GM18498 (cell line): Measurements from ENCODE around the gene WNT9A.
"Not testable (repeated sequence)": the region's sequence is repeated elsewhere in the genome, so short reads cannot be mapped to it uniquely, and the experiment has no call there.

Experiments
- ATAC-seq: cut with Tn5 transposase; IDR thresholded peaks from one replicate; pipeline ENCODE4 v1.9.1; 2021; ENCODE audit warnings: mild to moderate bottlenecking, moderate library complexity; ENCODE audit not compliant: unreplicated experiment

The WNT9A gene

DNA sequence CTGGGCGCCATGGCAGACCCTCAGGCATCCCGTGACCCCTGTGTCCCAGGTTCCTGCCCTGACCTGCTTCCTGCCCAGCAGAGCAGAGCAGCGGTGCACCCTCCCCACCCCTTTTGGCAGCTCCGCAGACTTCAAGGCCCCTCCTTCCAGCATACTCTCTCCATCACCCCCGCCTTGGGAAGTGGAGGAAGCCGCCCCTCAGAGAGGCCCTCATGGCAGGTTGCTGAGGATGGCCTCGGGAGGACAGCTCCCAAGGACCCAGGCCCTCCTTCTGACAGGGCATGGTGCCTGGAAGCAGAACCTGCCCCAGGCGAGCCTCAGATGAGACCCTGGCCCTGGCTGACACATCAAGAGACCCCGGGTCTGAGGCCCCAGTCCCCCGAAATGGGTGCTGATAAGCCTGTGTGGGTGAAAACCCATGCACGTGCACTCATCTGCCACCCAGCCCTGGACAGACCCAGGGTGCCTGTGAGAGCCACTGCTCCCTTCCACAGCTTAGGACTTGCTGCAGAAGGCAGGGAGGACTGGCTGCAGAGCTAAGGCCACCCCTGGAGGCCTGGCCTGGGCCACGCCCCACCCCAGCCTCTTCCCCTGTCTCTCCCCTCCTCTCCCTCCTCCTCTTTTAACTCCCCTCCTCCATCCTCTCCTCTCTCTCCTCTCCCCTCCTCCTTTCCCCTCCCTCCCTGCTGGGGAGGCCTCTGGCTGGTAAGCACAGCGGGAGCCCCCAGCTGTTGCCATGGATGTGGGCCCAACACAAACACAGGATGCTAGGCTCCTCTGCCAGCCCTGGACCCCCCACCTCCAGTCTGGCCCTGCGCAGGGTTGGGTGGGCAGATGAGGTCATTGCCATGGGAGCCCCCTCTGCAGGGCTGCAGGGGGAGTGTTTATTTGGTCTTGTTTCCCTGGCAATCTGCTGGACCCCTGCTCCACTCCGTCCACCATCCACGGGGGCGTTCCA lies 33.7 kb downstream of the WNT9A start:
- ATAC-seq: no peak

- ATAC-seq: no peak
Observed at GRCh38 chr1:227913396-227913763, 34.4 kb downstream of the WNT9A start.

- no peak for ATAC-seq
Observed at GRCh38 chr1:227912866-227913265, 34.9 kb downstream of the WNT9A start.

GRCh38 chr1:227911376-227911775 lies 36.4 kb downstream of the WNT9A start:
- ATAC-seq: no peak

GRCh38 chr1:227910511-227911153 lies 37.1 kb downstream of the WNT9A start:
- ATAC-seq: no peak

DNA sequence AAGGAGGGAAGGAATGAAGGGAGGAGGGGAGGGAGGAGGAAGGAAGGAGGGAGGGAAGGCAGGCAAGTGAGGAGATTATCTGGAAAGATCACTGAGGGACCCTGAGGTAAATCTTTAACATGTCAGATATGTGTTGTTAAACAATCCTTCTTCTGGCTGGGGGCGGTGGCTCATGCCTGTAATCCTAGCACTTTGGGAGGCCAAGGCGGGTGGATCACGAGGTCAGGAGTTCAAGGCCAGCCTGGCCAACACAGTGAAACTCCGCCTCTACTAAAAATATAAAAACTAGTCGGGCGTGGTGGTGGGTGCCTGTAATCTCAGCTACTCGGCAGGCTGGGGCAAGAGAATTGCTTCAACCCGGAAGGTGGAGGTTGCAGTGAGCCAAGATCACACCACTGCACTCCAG lies 37.8 kb downstream of the WNT9A start:
- not testable (repeated sequence) for ATAC-seq

GRCh38 chr1:227909188-227909587 lies 38.5 kb downstream of the WNT9A start:
- ATAC-seq: no peak

DNA sequence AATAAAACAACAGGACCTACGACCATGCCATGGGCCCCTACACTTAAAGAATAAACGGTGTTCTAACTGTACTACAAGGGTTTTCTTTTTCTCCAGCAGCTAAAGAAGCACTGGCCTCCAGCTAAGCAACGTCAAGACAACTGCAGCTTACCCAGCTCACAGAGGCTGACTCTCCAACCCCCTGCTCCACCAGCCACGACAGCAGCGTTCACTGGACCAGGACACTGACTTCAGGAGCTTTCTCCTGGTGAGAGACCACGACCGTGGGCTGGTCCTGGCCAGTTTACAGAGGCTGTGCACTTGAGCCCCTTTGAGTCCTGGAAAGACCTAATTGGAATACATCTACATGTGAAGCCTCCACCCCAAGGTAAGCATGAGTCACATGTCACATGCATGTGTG lies 39.4 kb downstream of the WNT9A start:
- no peak for ATAC-seq

GRCh38 chr1:227907439-227908015 lies 40.2 kb downstream of the WNT9A start:
- no peak for ATAC-seq

DNA sequence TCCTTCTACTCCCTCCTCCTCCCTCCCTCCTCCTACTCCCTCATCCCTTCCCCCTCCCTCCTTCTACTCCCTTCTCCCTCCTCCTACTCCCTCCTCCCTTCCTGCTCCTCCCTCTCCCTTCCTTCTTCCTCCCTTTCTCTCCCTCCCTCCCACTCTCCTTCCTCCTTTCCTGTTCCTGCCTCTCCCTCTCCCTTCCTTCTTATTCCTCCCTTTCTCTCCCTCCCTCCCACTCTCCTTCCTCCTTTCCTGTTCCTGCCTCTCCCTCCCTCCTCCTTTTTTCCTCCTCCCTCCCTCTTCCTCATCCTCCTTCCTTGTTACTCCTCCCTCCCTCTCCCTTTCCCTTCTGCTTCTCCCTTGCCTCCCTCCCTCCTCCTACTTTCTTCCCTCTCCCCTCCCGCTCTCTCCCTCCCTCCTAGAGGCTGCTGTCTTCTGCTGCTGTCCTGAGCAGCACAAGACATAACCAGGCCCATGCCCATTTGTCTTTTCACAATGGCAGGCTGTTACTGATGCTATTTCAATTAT lies 41.1 kb downstream of the WNT9A start:
- no peak for ATAC-seq

GRCh38 chr1:227905573-227906487 lies 41.9 kb downstream of the WNT9A start:
- no peak for ATAC-seq

DNA sequence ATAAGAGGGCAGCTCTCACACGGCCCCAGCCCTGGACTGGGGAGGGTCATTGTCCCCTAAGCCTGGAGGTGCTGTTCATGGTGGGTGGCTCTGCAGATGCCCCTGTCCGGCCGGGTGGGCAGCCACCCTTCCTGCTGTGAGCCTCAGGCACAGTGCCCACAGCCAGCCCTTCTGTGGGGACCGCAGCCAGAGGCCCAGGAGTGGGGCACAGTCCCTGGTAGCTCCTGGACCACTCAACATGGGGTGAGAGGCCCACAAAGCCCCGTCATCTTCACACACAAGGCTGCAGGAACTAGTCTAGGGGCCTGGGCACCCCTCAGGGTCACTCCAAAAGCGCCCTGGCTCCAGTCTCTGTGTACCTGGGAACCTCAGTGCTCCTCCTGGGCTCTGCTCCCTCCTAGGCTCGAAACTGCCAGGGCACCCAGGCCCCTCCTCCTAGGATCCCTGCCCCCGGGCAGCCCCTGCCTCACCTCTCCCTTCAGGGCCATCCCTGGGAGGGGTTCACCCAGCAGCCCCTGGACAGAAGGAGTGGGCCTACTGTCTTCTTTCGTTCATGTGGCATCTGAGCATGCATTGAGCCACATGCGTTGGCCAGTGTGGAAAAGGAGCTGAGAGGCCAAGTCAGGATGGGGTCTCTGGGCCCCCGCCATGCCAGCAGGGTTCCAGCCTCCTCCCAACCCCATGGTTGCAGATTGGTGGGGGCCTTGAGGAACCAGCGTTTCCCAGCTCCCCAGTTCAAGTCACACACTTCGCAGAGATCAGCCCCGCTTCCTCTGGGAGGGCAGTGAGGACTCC lies 43.0 kb downstream of the WNT9A start:
- no peak for ATAC-seq

- ATAC-seq: no peak
Observed at GRCh38 chr1:227903614-227904501, 43.9 kb downstream of the WNT9A start.

DNA sequence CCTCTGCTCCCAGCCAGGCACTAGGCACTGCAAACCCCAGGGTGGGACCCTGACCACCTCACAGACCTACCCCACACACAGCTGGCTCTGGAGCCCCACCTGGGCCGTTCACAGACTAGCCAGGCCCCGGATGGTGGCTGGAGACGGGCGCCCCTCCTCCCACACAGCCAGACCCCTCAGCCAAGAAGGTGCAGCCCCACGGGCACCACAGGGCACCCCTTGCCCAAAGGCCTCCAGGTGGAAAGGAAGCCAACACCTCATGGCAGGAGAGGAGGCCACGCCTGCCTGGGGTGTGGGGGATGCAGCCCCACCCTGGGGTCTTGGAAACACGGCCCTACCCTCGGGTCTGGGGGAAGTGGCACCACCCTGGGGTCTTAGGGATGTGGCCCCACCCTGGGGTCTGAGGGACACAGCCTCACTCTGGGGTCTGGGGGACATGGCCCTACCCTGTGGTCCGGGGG lies 44.6 kb downstream of the WNT9A start:
- ATAC-seq: no peak

- ATAC-seq: no peak
Observed at GRCh38 chr1:227902641-227902990, 45.1 kb downstream of the WNT9A start.

GRCh38 chr1:227901906-227902640 lies 45.7 kb downstream of the WNT9A start:
- no peak for ATAC-seq

GRCh38 chr1:227901239-227901905 lies 46.4 kb downstream of the WNT9A start:
- no peak for ATAC-seq
